Dedifferentiated amniotic fluid mesenchymal stem cell (primary cell): ENCODE results near the gene CDH22.

Experiments used
- DNase-seq: peaks from one replicate; pipeline ENCODE4 v3.0.0-alpha.2; 2016; ENCODE audit errors: extremely low spot score

Gene CDH22

GRCh38 chr20:46343348-46343974, 35.2 kb upstream of the CDH22 start:
- DNase-seq, result no peak

- DNase-seq, result no peak
Observed at GRCh38 chr20:46342451-46343347, 34.4 kb upstream of the CDH22 start.

GRCh38 chr20:46342010-46342378, 33.7 kb upstream of the CDH22 start:
- DNase-seq, result no peak

GRCh38 chr20:46341074-46342009, 33.0 kb upstream of the CDH22 start:
- DNase-seq, result no peak

- no peak for DNase-seq
Observed at GRCh38 chr20:46339037-46339436, 30.7 kb upstream of the CDH22 start.

- DNase-seq, result no peak
Observed at GRCh38 chr20:46336735-46337134, 28.4 kb upstream of the CDH22 start.

GRCh38 chr20:46334303-46334904, 26.1 kb upstream of the CDH22 start:
- no peak for DNase-seq

GRCh38 chr20:46333161-46333991, 25.1 kb upstream of the CDH22 start:
- DNase-seq, result no peak

- DNase-seq, result no peak
Observed at GRCh38 chr20:46332373-46333160, 24.3 kb upstream of the CDH22 start.

GRCh38 chr20:46331611-46332361, 23.5 kb upstream of the CDH22 start:
- DNase-seq, result no peak

GRCh38 chr20:46330831-46331371, 22.6 kb upstream of the CDH22 start:
- DNase-seq, result no peak

GRCh38 chr20:46330072-46330763, 21.9 kb upstream of the CDH22 start:
- DNase-seq, result no peak

GRCh38 chr20:46328200-46328882, 20.0 kb upstream of the CDH22 start:
- no peak for DNase-seq

GRCh38 chr20:46327557-46327956, 19.3 kb upstream of the CDH22 start:
- DNase-seq, result no peak

- DNase-seq, result no peak
Observed at GRCh38 chr20:46325789-46326188, 17.5 kb upstream of the CDH22 start.

- DNase-seq, result no peak
Observed at GRCh38 chr20:46324960-46325703, 16.8 kb upstream of the CDH22 start.

GRCh38 chr20:46324379-46324778, 16.1 kb upstream of the CDH22 start:
- no peak for DNase-seq
